Neural crest cell (in vitro differentiated cells): ENCODE measurements around the gene OSBPL6. TPM values are rescaled to one million over a fixed set of nuclear protein-coding genes. Genes with fewer than 3 reads are reported as not detected.

Source experiments
- DNase-seq: peaks from one replicate; pipeline ENCODE4 v3.0.0; 2021; ENCODE audit warnings: low read depth, mixed read lengths, low spot score
- H3K27ac Mint-ChIP-seq: one replicate; pipeline ENCODE4 v1.8.0; 2021; ENCODE audit warnings: mild to moderate bottlenecking, mixed read lengths; ENCODE audit not compliant: unreplicated experiment
- H3K27me3 Mint-ChIP-seq: 2 replicates; pipeline ENCODE4 v1.8.0; 2021; ENCODE audit warnings: low read depth, mild to moderate bottlenecking, mixed read lengths
- H3K36me3 Mint-ChIP-seq: 2 replicates; pipeline ENCODE4 v1.8.0; 2021; ENCODE audit warnings: low read depth, mild to moderate bottlenecking, mixed read lengths
- H3K4me1 Mint-ChIP-seq: 2 replicates; pipeline ENCODE4 v1.8.0; 2021; ENCODE audit warnings: mixed read lengths
- H3K4me3 Mint-ChIP-seq: one replicate; pipeline ENCODE4 v1.8.0; 2021; ENCODE audit warnings: mild to moderate bottlenecking, mixed read lengths
- H3K9me3 Mint-ChIP-seq: 2 replicates; pipeline ENCODE4 v1.8.0; 2021; ENCODE audit warnings: mixed read lengths
- CTCF ChIP-seq: fragments of 200-600 bp; sonication (generic); conservative IDR thresholded peaks from 2 replicates; pipeline ENCODE4 v1.5.0; 2021; ENCODE audit warnings: antibody characterized with exemption, mild to moderate bottlenecking
- total RNA-seq: library from RNA; stranded (reverse); gene quantifications from 2 replicates; pipeline ENCODE4 v1.2.1, GENCODE V29; 2021

OSBPL6 gene
- total RNA-seq, 1 donor from 2014 or later: 10.8 TPM

- Mint-ChIP-seq H3K4me3 (no peak overlapping the region), H3K9me3 (no peaks in the 10 kb centered on the region), H3K36me3 (peaks cover 7% of the 10 kb centered on the region), H3K4me1 (no peaks in the 10 kb centered on the region), H3K27me3 (no peaks in the 10 kb centered on the region), H3K27ac (no peak overlapping the region)
- no peak for DNase-seq
- no peak for TF ChIP-seq CTCF
Measured at GRCh38 chr2:178380763-178381162, 186.5 kb downstream of the OSBPL6 start.

GRCh38 chr2:178383718-178384117 is 189.4 kb downstream of the OSBPL6 start:
- no peaks in the 10 kb centered on the region for H3K9me3 Mint-ChIP-seq
- H3K27ac Mint-ChIP-seq: no peak overlapping the region
- H3K27me3 Mint-ChIP-seq: no peaks in the 10 kb centered on the region
- DNase-seq: no peak
- peaks cover 6% of the 10 kb centered on the region for H3K36me3 Mint-ChIP-seq
- H3K4me1 Mint-ChIP-seq: no peaks in the 10 kb centered on the region
- H3K4me3 Mint-ChIP-seq: no peak overlapping the region
- no peak for TF ChIP-seq CTCF

GRCh38 chr2:178385595-178386148 is 191.4 kb downstream of the OSBPL6 start:
- TF ChIP-seq CTCF: no peak
- Mint-ChIP-seq H3K27me3 (no peaks in the 10 kb centered on the region), H3K9me3 (no peaks in the 10 kb centered on the region), H3K27ac (no peak overlapping the region), H3K4me3 (no peak overlapping the region), H3K4me1 (no peaks in the 10 kb centered on the region), H3K36me3 (peaks cover 6% of the 10 kb centered on the region)
- no peak for DNase-seq

GRCh38 chr2:178386986-178387597 is 192.8 kb downstream of the OSBPL6 start:
- Mint-ChIP-seq H3K4me1 (no peaks in the 10 kb centered on the region), H3K4me3 (no peak overlapping the region), H3K27ac (no peak overlapping the region), H3K9me3 (no peaks in the 10 kb centered on the region), H3K36me3 (peaks cover 6% of the 10 kb centered on the region), H3K27me3 (no peaks in the 10 kb centered on the region)
- no peak for DNase-seq
- TF ChIP-seq CTCF: no peak

GRCh38 chr2:178388287-178388686 is 194.0 kb downstream of the OSBPL6 start:
- Mint-ChIP-seq H3K27me3 (no peaks in the 10 kb centered on the region), H3K4me1 (no peaks in the 10 kb centered on the region), H3K36me3 (peaks cover 3% of the 10 kb centered on the region), H3K4me3 (no peak overlapping the region), H3K9me3 (no peaks in the 10 kb centered on the region), H3K27ac (no peak overlapping the region)
- DNase-seq: no peak
- no peak for TF ChIP-seq CTCF
